ENCODE measurements around the gene PTPRK.

The PTPRK gene

DNA sequence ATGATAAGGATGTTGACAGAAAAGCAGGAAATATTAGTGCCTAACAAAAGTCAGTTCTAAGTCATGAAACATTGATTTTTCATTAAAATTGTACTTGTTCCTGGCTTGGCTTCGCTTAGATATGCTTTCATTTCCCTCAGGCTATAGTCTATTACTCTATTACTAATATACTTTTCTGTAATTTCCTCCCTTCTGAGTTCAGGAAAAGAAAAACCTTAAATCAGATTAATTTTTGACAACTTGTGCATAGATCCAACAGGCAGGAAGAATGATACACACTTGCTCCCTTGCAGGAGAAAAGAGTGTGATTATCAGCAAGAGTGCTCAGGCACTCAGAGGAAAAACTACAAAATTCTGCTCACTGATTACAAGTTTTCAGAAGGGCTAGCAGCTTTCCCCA is 474.4 kb downstream of the PTPRK start:
- H3K27ac ChIP-seq = peak overlapping the region; percentile 21; the same call in 1 of the 2 replicates
- TF ChIP-seq, protein P1, sequence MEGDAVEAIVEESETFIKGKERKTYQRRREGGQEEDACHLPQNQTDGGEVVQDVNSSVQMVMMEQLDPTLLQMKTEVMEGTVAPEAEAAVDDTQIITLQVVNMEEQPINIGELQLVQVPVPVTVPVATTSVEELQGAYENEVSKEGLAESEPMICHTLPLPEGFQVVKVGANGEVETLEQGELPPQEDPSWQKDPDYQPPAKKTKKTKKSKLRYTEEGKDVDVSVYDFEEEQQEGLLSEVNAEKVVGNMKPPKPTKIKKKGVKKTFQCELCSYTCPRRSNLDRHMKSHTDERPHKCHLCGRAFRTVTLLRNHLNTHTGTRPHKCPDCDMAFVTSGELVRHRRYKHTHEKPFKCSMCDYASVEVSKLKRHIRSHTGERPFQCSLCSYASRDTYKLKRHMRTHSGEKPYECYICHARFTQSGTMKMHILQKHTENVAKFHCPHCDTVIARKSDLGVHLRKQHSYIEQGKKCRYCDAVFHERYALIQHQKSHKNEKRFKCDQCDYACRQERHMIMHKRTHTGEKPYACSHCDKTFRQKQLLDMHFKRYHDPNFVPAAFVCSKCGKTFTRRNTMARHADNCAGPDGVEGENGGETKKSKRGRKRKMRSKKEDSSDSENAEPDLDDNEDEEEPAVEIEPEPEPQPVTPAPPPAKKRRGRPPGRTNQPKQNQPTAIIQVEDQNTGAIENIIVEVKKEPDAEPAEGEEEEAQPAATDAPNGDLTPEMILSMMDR (conservative IDR thresholded peaks at IDR 0.05) = no peak

DNA sequence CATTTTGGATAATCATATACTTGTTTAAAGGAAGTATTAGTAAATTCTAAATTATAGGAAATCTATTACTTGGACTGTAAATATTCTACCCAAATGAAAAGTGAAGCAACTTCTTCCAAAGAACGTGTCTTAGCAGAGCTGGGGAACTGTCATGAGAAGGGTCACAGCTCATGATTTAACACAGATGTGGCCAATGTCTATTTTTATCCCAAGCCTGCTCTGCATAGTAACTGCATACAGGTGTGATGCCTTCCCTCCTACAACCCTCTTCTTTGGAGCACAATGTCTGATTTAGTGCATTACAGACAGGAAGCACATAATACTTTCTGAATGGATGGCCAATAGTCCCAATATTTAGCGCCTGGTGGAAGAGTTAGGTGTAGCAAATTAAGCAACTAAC is 480.9 kb downstream of the PTPRK start:
- H3K27ac ChIP-seq = no peak overlapping the region
- TF ChIP-seq, protein P1 (conservative IDR thresholded peaks at IDR 0.05) = no peak

DNA sequence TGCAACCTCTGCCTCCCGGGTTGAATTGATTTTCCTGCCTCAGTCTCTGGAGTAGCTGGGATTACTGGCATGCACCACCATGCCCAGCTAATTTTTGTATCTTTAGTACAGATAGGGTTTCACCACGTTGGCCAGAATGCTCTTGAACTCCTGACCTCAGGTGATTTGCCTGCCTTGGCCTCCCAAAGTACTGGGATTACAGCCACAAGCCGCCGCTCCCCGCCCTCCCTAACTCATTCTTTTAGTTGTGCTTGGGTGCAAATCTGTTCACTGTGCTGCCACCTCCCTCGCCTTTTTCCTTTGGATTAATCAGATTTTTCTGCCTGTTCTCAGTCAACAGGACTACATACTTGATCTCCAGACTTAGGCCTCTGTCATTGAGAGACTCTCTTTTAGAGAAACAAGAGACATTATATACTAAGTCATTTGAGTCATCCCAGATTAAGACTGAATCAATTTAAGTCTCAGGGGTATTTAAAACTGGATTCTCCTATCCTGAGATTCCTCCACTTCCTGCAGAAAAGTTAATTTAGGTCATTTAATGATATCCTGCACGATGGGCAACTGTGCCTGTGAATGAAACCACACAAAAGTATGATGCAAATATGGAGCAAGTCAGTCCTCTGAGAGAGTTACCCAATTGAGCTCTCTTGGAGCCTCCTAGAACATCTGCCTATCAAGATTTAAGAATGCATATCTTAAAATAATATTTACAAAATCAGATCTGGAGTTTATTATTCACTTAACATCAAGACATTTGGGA is 483.4 kb downstream of the PTPRK start:
- no peak overlapping the region for H3K27ac ChIP-seq
- TF ChIP-seq, protein P1 (conservative IDR thresholded peaks at IDR 0.05) = no peak

DNA sequence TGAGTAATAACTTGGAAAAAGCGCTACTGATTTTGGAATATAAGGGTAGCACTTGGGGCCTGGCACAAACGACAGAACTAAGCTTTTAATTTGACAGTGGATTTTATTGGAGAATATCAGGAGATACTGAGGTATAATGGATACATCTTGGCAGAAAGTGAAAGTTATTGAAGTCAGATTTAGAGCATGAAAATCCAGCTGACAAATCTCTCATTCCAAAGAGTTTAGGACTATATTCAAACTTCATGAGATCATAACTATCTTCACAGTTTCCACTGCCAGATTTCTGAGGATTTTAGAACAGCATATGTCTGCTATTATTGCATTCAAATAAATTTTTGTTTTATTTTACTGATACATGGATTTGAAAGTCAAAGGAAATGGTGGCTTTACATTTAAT is 487.2 kb downstream of the PTPRK start:
- H3K27ac ChIP-seq = no peak overlapping the region
- TF ChIP-seq, protein P1 (conservative IDR thresholded peaks at IDR 0.05) = no peak

DNA sequence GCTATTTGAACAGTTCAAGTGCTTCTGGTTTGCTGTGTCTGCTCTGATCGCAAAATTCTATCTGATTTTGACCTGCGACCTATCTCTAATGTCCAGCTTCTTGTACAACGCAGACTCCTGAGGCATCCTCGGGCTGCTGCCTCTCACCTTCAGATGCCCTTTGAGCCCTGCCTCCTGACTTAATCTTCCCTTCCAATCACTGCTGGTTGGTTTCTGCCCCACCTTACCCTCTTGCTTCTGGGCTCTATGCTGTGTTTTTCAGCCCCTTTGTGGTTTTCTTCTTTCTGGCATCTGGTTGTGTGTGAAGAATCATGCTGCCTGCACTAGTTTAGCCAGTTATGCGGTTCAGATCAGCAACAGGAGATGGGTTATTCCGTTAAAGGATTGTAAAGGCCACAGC is 488.4 kb downstream of the PTPRK start:
- no peak overlapping the region for H3K27ac ChIP-seq
- TF ChIP-seq, protein P1 (conservative IDR thresholded peaks at IDR 0.05) = no peak

DNA sequence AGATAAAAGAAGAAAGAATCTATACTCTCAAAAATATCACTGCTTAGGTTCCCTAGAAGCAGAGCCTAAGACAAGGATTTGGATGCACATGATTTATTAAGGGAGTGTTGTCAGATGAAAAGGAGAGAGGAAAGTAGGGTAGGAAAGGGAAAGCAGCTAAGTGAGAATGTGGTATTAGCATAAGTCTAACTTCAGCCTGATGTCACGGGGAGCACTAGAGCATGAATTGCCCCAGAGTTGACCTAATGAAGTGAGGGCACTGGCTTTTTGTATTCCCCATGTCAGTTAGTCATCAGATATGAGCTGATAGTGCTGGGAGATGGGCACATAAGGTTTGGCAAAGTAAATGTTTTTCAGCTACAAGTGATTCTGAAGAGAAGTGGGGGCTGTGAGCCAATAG is 490.6 kb downstream of the PTPRK start:
- TF ChIP-seq, protein P1 (conservative IDR thresholded peaks at IDR 0.05) = no peak
- no peak overlapping the region for H3K27ac ChIP-seq

DNA sequence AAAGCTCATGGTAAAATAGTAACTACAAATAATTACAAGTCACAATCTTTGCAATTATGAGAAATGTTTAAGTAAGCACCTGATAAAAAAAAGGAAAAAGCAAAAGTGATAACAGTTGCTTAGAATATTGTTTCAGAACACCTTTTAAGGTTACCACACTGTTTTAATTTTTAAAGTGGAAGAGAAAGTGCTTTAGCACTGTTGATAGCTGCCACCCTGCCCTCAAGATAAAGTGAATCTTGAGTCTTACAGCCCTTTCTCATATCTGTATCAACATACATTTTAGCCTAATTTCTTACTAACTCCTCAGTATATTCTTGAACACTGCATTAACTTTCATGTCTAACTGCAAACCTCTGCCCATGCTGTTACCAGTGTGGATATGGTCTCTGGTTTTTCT is 492.2 kb downstream of the PTPRK start:
- H3K27ac ChIP-seq = no peak overlapping the region
- TF ChIP-seq, protein P1 (conservative IDR thresholded peaks at IDR 0.05) = no peak

All from VCaP (cell line).